Measurements from ENCODE around the gene PLA2G4E.

- TF ChIP-seq, protein P1, sequence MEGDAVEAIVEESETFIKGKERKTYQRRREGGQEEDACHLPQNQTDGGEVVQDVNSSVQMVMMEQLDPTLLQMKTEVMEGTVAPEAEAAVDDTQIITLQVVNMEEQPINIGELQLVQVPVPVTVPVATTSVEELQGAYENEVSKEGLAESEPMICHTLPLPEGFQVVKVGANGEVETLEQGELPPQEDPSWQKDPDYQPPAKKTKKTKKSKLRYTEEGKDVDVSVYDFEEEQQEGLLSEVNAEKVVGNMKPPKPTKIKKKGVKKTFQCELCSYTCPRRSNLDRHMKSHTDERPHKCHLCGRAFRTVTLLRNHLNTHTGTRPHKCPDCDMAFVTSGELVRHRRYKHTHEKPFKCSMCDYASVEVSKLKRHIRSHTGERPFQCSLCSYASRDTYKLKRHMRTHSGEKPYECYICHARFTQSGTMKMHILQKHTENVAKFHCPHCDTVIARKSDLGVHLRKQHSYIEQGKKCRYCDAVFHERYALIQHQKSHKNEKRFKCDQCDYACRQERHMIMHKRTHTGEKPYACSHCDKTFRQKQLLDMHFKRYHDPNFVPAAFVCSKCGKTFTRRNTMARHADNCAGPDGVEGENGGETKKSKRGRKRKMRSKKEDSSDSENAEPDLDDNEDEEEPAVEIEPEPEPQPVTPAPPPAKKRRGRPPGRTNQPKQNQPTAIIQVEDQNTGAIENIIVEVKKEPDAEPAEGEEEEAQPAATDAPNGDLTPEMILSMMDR (IDR thresholded peaks at IDR 0.05 in 4 of 5, conservative IDR thresholded peaks at IDR 0.05 in 1 of 5): no peak
- no peak for TF ChIP-seq POLR2A (IDR thresholded peaks at IDR 0.05)
Observed at GRCh38 chr15:41958002-41958420, 62.8 kb downstream of the PLA2G4E start.
